ENCODE measurements around the gene NTF4. TPM values are rescaled to one million over a fixed set of nuclear protein-coding genes. Genes with fewer than 3 reads are reported as not detected.

Gene NTF4
- total and polyA plus RNA-seq, 8 donors, result 0.09 TPM; not detected in 7

DNA sequence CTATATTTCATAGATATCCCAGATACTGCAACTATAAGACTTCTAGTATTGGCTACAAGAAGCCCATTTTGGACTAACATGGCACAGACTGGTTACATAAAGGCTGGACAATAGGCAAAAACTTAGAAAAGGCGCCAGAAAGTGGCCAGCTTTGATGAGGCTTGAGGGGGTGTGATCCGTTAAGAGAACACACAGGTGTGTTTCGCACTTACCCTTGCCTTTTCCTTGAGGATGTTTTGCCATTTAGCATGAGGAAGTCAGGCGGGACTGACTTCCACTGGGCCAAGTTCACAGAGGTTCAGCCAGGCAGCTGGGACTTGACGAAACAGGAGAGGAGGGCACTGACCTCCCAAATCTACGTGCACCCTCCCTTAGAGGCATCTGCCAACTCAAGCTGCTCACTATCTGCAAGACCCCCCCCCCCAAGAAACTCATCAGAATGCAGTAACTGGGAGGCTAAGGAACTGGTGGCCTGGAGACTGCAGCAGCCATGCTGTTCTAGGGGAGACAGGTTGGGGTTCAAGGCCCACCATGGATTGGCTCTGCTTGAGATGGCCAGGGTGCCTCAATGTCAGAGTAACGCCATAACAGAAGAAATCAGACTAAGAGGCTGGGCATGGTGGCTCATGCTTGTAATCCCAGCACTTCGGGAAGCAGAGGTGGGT is 45.1 kb upstream of the NTF4 start:
- intact Hi-C loops (cut with DNase I), result no loop called here
- ATAC-seq (no peak), DNase-seq (no peak), FAIRE-seq (no peak)
- Histone ChIP-seq H3K27me3 (no peaks in the 10 kb centered on the region), H3K4me1 (peaks cover 0 to 7% (median 6%) of the 10 kb centered on the region in 3 donors), H3K27ac (no peak overlapping the region), H3K9me3 (no peaks in the 10 kb centered on the region), H3K4me3 (no peak overlapping the region), H3K36me3 (peaks cover 0 to 38% (median 9%) of the 10 kb centered on the region in 3 donors)
- TF ChIP-seq, protein P1, sequence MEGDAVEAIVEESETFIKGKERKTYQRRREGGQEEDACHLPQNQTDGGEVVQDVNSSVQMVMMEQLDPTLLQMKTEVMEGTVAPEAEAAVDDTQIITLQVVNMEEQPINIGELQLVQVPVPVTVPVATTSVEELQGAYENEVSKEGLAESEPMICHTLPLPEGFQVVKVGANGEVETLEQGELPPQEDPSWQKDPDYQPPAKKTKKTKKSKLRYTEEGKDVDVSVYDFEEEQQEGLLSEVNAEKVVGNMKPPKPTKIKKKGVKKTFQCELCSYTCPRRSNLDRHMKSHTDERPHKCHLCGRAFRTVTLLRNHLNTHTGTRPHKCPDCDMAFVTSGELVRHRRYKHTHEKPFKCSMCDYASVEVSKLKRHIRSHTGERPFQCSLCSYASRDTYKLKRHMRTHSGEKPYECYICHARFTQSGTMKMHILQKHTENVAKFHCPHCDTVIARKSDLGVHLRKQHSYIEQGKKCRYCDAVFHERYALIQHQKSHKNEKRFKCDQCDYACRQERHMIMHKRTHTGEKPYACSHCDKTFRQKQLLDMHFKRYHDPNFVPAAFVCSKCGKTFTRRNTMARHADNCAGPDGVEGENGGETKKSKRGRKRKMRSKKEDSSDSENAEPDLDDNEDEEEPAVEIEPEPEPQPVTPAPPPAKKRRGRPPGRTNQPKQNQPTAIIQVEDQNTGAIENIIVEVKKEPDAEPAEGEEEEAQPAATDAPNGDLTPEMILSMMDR (IDR thresholded peaks at IDR 0.05), result no peak
- 87 to 96% methylated on average over 8 of the region's 8 CpGs for WGBS, 2 donors

DNA sequence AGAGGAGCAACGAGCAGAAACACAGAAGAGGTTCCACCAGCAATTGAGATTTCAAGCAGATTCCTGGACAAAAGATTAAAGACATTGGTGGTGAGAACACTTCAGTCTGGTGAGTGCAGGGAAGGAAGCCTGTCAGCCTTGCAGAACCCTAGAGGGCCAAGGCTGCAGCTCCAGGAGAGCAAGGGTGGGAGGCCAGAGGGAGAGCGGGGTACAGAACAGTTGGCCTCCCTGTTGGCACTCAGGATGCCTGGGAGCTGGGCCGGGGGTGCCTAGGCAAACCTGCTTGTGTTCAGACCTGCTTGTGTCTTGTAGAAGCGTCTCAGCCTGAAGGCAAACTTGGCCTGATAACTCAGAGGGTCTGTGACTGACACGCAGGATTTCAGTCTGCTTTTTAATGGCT is 44.4 kb upstream of the NTF4 start:
- H3K27ac ChIP-seq, result no peak overlapping the region
- TF ChIP-seq, protein P1 (IDR thresholded peaks at IDR 0.05), result no peak
- FAIRE-seq (no peak), DNase-seq (no peak), ATAC-seq (no peak)
- peaks cover 0 to 44% (median 9%) of the 10 kb centered on the region in 3 donors for H3K36me3 ChIP-seq
- H3K27me3 ChIP-seq, result no peaks in the 10 kb centered on the region
- WGBS, 2 donors, result 85 to 90% methylated on average over 5 of the region's 5 CpGs
- peaks cover 0 to 7% (median 6%) of the 10 kb centered on the region in 3 donors for H3K4me1 ChIP-seq
- intact Hi-C loops (cut with DNase I), result no loop called here
- no peak overlapping the region for H3K4me3 ChIP-seq
- H3K9me3 ChIP-seq, result no peaks in the 10 kb centered on the region

DNA sequence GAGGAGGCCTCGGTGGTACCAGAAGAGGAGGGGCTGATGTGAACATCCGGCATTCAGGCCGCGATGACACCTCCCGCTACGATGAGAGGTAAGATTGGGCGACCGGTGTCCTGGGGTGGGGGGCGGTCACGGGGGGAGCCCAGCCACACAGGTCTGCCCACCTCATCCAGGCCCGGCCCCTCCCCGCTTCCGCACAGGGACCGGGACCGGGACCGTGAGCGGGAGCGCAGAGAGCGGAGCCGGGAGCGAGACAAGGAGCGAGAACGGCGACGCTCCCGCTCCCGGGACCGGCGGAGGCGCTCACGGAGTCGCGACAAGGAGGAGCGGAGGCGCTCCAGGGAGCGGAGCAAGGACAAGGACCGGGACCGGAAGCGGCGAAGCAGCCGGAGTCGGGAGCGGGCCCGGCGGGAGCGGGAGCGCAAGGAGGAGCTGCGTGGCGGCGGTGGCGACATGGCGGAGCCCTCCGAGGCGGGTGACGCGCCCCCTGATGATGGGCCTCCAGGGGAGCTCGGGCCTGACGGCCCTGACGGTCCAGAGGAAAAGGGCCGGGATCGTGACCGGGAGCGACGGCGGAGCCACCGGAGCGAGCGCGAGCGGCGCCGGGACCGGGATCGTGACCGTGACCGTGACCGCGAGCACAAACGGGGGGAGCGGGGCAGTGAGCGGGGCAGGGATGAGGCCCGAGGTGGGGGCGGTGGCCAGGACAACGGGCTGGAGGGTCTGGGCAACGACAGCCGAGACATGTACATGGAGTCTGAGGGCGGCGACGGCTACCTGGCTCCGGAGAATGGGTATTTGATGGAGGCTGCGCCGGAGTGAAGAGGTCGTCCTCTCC is 43.2 kb upstream of the NTF4 start:
- no peaks in the 10 kb centered on the region for H3K9me3 ChIP-seq
- 95 to 96% methylated on average over 85 to 93 of the region's 93 CpGs for WGBS, 2 donors
- FAIRE-seq (no peak), ATAC-seq (peak in 1 of 4 donors; percentile 3), DNase-seq (peak in 1 of 6 donors; percentile 40)
- H3K4me1 ChIP-seq, result no peaks in the 10 kb centered on the region
- H3K36me3 ChIP-seq, result peaks cover 0 to 48% (median 9%) of the 10 kb centered on the region in 3 donors
- TF ChIP-seq, protein P1 (IDR thresholded peaks at IDR 0.05), result no peak
- H3K27ac ChIP-seq, result no peak overlapping the region
- H3K4me3 ChIP-seq, result no peak overlapping the region
- intact Hi-C loops (cut with DNase I), result no loop called here
- no peaks in the 10 kb centered on the region for H3K27me3 ChIP-seq

DNA sequence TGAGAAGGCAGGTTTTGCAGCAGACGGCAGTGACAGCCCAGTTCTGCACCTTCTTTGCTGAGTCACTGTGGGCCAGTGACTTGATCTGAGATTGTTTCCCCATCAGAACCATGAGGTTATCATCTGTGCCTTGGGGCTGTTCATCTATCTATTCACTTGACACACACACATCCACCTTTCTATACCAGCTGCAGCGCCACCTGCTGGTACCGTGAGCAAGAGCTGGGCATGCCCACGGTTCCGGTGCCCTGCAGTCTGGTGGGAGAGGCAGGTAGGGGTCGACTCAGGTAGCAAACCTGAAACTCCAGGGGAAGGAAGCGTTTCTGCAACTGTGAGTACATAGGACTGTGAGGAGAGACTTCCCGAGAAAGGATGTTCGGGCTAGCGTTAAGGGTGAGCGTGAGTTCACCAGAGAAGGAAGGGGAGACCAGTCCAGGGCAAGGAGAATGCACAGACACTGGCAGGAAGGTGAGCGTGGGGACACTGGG is 42.1 kb upstream of the NTF4 start:
- TF ChIP-seq, protein P1 (IDR thresholded peaks at IDR 0.05), result peak; percentile 54 to 78 (median 65)
- Histone ChIP-seq H3K9me3 (no peaks in the 10 kb centered on the region), H3K36me3 (peaks cover 0 to 59% (median 19%) of the 10 kb centered on the region in 3 donors), H3K4me1 (no peaks in the 10 kb centered on the region), H3K4me3 (no peak overlapping the region), H3K27ac (no peak overlapping the region), H3K27me3 (no peaks in the 10 kb centered on the region)
- FAIRE-seq, result no peak
- intact Hi-C loops (cut with DNase I), result no loop called here
- peak in 3 of 6 donors; percentile 58 to 85 (median 67) for DNase-seq
- ATAC-seq, result peak; percentile 46 to 69 (median 60)
- WGBS, 2 donors, result 54 to 60% methylated on average over 12 of the region's 12 CpGs
